ENCODE measurements around the gene CLEC2L.

CLEC2L gene

DNA sequence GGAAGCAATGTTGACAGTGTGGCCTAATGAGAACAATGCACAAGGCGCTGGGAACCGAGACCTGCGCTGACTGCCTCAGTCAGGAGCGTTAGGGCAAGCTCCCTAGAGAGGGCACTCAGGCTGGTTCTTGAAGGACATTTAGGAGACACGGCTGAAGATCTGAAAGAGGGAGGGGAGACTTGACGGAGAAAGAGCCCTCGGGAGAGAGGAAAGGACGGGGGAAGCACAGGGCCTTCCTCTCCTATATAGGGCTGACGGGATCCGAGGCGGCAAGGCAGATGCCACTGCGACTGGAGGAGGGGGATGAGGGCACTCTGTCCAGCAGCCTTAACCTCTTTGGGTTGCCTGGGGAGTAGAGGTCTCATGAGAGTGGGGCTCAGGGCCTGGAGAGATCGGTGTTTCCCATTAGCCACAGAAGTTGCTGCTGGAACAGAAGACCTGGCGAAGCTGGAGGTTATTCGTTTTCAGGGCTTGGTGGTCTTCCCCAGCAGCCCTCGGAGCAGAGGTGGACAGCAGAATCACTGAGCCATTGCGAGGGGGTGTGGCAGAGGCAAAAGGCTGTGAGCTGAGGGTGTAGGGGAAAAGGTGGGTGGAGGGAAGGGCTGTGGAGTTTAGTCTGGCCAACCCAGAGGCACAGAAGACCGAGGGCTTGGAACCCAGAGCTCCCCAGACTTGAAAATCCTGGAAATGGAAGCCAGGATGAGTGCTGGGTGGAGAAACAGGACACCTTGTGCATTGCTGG is 36.0 kb downstream of the CLEC2L start:
- no peak for DNase-seq

DNA sequence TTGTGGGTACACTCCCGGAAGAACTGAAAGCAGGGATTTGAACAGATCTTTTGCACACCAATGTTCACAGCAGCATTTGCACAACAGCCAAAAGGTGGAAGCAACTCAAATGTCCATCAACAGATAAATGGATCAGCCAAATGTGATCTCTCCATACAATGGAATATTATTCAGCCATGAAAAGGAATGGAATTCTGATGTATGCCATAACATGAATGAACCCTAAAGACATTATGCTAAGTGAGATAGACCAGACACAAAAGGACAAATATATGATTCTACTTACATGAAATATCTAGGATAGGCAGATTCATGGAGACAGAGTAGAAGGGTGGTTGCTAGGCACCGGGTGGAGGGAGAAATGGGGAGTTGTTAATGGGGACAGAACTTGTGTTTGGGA is 36.7 kb downstream of the CLEC2L start:
- no peak for DNase-seq

DNA sequence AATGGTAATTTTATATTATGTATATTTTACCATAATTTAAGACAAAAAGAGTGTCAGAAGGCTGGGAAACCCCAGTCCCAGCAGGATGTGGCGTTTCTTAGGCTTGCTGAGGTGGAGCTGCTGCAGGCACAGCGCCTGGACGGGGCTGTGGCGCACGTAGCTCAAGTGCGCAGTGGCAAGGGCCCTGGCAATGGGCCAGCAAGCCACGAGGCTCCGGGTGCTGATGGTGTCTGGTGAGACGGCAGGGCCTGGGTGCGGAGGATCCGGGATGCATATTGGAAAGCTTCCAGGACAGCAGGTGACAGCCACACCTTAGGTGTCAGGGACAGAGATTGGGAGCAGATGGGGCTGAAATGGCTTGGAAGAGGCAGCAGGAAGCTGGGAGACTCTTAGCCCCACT is 37.2 kb downstream of the CLEC2L start:
- peak; percentile 95 for DNase-seq

DNA sequence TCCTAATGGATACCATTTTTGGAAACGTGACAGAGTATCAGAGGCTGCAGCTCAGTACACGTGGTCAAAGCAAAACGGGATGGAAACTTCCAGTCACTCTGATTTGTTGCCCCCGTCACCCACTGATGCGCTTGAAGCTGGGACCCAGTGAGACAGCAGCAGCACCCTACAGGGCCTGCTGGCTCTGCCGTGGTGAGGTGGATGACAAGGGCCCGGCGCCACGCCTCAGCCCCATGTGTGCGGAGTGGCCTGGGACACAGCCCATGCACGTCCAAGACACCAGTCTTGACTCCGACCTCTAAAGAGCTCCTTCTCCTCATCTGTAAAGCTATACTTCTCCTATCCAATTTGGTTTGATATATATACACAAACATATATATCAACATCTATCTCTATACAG is 39.0 kb downstream of the CLEC2L start:
- no peak for DNase-seq

DNA sequence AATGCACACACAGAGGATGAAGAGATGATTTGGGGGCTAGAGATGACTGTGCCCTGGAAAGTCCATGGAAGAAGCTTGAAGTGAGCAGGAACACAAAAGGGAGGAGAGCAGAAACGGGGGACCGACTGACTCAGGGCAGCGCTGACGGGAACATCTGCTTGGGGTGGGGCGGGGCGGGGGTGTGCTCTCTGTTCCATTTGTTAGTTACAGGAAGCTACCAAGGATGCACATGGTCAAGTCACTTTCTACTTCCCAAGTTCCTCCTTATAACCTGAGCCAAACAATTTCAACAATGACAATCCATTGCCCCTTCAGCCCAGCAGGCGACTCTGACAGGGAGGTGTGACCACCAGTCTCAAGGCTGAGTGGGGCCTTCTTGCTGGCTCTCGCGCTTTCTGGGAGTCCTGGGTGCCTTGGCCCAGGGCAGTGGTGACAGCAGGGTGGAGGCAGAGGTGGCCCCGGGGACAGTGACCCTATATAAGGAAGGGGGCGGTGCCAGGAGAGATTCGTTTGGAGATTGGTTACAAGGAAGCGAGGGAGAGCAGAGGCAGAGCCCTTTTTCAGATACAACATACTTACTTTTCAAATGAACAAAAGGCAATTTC is 39.6 kb downstream of the CLEC2L start:
- DNase-seq = no peak

DNA sequence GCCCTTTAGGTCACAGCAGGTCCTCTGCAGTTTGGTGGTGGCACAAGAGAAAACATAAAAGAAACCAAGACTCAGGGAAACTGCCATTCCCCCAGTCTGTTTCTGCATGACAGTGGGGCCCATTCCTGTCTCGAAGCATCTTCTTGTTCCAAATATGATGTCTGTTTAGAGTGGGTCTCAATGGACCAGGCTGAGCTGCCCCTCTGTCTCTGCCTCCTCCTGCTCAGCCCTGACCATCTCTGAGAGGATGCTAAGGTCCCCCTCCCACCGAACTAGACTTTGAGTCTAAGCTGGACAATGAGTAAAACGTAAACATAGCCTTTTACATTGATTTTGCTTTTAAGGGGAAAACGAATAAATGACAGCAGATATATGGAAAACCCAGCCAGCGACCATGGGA is 40.4 kb downstream of the CLEC2L start:
- DNase-seq = no peak

DNA sequence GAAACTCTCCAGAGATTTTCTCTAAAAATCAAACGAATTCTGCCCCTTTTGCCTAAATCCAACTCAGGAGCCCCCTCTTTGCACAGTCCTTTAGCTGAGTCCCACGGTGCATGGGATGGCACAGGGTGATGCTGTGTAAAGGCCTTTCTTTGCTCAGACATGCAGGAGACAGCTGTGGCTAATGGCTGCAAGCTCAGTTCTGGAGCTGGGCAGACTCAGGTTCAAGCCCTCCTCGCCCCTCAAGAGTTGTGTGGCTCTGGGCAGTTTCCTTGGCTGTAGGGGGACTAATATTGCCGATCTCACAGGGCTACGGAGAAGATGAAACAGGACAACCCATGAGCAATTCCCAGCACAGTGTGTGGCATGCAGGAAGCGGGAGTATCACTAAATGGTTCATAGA is 42.6 kb downstream of the CLEC2L start:
- no peak for DNase-seq

DNA sequence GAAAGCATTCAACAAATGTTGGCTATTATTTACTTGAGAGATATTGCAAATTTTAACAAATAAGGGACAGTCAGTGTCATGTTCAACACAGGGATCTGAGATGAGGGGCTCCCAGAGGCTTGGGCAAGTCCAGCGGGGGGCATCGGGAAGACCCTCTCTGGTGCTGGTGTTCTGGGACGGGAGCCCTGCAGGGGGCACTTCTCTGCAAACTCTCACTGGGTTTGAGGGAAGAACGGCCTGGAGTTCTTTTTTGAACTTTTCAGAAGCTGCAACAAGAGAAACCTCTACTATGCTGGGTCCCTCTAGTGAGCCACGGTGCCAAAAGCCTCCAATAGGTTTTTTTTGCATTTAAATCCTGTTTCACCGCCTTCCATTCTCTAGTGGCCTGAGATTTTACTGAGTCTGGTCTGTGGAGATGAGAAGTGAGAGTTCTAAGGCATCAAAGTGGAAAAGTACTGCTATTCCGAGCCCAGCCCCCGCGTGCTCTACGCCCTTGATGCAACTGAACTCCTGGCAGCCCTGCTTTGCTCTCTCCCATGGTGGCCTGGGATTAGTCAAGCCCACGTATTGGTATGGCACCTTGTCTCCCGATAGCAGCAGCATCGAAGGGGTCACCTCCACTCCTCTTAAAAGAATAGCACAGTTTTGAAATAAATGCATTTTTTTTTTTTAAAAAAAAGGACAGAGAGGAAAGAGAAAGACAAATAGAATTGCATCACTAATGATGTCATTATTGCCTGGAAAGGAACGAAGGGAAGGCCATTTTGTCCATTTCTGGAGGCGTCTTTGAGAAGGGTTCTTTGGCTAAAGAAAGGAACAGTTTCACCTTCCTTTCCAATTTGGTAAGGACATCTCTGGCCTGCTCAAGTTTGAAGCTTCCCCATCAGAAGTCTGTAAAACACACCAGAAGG is 43.5 kb downstream of the CLEC2L start:
- DNase-seq = no peak

DNA sequence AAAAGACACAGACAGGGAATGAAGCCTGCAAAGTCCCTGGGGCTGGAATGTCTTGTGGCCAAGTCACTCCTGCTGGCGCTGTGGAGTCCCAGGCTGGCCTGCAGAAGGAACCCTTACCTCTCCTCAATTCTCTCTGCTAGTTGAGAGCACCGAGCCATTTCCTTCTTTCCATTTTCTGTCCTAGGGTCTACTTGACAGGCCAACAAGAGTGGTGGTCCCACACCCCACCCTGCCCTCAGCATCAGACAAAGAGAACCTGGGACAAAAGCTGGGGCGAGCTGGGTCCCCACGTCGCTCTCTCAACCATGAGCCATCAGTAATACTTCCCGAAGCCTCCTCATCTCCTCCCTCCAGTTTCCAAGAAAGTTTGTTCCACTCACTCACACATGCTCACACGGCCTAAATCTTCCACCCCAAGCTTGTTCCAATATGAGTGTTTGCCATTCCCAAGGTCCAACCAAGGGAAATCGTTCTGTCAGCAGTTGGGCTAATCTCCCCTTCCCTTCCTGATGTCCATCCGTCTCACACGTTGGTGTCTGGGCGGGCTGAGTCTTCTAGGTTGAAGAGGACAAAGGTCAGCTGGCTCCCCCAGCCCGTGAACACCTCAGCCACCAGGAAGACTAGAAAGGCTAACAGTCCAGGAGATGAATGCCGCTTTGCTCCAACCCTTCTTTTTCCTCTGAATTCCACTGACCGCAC is 44.3 kb downstream of the CLEC2L start:
- DNase-seq = no peak

DNA sequence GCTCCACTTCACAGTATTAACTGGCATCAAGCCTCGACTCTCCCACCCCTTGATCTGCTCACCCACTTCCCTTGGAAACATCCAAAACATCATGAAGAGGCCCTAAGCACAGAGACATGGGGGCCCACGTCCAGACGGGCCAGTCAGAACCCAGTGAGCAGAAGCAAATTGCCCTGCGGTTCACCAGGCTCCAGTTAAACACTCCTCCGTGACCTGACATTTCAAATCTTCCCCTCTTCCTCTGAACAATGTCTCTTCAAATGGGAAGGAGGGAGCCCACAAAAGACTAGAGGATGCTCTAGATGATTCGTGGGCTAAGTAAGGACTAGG is 44.8 kb downstream of the CLEC2L start:
- no peak for DNase-seq

DNA sequence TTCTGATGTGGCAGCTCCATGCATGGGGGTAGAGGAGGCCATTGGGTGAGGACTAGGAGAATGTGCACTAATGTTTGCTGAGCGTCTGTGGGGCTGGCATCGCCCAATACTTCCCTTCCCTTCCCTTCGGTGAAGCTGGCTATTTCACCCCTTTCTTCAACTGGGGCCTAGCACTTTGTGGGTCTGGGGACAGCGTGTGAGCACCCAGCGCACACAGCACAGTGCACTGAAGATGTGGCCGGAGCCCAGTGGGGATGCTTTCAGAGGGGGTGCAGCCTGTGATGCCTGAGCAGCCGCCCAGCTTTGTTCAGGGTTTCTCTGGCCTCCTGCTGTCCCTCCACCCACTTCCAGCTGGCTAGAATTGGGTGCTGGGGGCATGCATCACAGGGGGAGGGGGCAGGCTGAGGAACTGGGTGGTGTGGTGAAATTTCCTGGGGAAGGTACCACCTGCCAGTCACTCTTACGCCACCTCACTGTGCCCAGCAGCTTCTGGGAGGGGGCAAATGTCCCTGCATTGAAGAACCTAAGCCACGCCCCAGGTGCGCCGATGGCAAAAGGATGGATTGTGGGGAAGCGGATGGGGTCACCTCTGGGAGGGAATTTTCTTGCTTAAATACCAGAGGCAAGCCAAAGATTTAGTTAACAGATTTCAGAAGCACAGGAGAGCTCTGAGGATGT is 45.5 kb downstream of the CLEC2L start:
- no peak for DNase-seq

DNA sequence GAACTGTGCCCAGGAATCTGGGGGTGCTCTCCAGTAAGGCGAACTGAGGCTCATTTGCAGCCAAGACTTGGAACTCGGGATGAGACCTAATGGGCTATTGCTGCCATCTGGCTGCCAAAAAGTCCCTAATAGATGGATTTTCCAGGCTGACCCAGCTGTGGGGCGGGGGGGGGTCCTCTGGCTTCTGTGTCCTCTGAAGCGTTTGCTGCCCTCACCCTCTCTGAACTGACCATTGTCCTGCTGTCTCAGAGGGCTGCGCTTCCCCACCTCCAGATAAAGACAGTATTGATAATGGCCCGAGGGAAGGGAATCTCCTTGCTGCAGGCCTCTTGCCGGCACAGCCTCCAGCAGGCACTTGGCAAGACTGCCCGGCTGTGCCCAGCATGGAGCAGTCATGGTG is 46.6 kb downstream of the CLEC2L start:
- DNase-seq = no peak

DNA sequence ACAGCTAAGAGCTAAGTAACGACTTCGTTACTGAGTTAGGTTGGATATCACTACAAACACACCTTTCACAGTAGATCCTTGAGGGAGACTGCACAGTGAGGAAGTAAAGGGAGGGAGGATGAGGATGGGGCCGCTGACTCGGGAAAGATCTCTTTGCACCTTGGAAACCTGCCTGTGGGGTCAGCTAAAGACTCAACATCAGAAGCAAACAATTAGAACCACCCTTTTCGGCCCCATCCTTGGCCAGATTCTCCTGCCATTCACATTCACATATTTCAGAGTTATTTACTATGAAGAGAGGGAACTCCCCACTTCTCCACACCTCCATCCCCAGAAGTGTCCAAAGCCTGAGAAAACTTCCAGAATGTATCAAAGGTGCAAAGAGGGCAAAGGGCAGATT is 47.1 kb downstream of the CLEC2L start:
- no peak for DNase-seq

DNA sequence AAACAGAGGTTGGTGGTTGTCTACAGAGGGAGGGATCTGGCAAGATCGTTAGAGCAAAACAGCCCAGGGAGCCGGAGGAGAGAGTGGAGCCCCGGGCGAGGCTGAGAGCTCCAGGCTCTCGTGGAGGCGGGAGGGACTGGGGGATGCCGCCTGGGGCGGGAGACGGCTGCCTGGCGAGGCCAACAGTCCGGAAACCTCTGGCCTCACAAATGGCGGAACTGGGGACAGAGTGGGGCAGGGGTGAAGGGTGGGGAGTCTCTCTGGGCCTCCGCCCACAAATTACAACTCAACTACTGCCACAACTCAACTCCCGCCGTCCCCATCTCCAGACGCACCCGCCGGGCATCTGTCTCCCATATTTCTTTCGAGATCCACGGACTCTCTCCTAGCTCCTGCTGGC is 47.7 kb downstream of the CLEC2L start:
- no peak for DNase-seq

DNA sequence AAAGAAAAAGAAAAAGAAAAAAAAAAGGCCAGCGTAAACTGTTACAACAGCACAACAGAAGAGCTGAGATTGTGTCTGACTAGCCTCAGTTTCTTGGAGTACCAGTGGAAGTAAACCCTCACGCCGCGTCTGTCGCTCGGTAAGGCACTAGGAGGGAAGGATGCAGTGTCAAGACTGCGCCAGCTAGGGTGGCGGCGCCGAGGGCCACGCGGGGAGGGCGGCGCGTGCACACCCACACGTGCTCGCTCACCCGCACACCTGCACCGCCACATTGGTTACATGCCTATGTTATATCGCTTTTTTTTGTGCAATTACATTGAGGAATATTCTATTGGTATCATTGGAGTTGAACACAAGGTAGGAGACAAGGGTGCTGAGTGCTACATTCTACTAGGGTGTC is 48.2 kb downstream of the CLEC2L start:
- DNase-seq = no peak

DNA sequence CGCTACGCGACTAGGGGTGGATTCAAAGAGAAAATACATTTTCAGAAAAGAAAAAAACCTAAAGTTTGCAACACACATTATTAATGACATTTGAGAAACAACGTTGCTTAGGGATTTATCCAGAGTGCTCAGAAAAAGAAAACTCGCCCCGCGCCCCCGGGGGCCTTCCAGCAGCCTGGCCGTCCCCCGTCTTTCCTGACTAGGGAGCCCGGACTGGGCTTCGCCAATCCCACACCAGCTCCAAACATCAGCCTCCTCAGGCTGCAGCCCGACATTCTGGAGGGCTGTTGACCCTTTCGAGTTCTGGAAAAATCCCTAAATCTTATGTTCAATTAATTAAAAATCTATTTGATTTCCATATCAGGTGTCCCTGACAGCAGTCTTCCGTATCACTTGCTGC is 48.6 kb downstream of the CLEC2L start:
- no peak for DNase-seq

DNA sequence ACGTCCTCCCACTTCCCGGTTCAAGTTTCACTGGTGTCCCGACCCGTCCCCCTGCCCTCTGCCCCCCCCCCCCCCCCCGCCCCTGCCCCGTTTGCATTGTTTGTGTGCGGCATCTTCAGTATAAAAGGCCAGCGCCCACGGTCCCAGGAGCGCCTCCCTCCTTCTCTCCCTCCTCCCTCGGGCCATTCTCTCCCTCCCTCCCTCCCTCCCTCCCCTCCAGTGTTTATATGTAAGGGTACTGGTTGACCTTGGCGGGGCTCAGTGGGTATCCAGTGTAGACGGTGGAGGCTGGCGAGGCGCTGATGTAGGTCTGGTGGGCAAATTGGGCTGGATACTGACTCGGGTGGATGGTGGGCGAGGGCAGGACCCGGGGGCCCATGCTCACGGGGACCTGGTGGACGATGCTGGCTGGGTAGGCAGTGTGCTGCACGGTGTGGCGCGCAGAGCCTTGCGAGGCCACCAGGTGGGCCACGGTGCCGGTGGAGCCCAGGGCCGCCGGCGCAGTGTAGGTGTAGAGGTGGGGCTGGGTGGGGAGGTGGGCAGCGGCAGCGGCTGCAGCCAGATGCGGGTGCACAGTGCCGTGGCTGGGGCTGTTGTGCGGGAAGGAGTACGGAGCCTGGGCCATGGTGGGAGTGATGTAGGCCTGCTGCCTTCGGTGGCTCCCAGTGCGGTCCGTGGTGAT is 49.4 kb downstream of the CLEC2L start:
- no peak for DNase-seq

DNA sequence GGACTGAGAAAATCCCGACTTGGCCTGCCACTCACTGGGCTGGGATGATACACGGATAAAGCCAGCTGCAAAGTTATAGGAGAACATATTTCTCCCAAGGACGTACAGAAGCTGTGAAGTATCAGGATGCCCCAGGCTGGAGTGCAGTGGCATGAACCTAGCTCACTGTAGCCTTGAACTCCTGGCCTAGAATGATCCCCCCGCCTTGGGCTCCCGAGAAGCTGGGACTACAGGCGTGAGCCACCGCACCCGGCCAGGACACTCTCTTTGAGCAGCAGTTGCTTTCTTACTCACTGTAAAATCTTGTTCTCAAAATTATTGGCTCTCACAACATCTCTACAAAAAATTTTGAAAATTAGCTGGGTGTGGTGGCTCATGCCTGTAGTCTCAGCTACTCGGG is 50.4 kb downstream of the CLEC2L start:
- DNase-seq = no peak

DNA sequence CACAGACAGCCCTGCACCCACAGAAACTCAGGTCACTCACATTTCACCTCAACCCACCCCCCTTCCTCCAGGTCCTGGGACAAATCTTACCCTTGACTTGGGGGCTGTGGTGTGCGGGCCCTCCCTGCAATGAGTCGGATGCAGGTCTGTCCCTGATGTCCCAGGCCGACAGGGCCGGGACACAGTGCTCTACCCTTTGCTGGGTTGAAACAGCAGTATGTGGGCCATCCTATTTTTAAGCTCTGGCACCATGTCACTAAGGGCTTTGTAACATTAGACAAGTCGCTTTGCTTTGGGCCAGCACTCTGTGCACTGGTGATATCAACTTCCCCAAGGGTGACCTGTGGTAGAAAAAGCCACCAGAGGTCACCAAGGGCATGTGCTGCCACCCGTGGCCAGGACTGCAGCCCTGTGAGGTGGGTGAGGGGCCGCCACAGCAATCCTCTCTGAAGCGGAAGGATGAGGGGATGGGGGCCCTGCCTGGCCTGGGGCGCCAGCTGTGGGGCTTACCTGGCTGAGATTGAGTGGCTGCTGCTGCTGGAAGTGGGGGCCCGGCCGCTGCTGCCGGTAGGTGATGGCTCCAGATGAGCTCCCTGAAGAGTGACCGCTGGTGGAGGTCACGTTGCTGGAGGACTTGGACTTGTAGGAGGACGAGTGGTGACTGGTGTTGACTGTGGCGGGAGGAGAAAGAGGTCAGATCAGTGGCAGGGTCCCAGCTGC is 51.3 kb downstream of the CLEC2L start:
- DNase-seq = no peak

DNA sequence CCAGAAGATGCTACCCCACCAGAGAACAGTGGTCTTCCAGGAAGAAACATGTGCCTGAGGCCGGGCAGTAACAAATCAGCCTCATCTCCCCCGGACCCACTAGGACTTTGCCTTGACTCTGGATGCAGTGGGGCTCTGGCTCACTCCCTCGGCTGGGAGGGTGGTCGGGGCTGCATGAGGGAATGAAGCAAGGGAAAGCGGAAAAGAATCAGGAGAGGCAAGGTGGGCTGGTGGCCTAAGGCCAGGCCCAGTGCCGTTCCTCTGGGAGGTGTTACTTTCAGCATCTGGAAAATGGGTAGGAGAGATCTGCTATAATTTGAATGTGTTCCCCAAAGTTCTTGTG is 51.8 kb downstream of the CLEC2L start:
- DNase-seq = no peak

DNA sequence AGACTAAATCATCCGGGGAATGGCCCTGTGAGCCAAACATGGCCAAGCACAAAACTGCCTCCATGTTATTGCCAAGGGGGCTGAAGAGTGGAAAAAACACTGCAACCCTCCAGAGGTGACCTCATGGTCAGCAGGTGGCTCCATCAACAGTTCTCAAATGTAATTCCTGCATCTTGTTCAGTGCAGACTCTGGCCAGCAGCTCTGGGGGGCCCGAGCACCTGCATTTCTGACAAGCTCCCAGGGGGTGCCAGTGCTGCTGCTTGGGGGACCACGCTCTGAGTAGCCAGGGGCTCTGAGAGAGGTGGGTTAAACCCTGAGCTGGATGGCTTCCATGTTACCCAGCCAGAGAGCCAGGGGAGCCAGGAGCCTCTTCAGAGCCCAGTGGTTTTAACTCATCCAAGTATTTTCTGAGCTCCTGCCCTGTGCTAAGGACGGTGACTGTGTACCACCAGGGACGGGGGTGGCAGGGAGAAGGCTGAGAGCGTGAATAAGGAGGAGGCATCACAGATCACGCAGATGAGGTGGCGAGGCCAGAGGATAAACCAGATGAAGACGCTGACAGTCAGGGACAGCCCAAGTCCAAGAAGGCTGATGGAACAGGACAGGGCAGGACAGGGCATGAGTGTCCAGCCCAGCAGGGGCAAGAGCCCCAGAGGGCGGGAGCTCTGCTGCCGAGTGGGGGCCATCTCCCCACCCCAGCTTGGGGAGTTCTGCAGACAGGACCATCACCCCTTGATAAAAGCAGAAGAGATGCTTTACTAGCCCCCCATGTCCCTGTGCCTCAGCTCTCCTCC is 52.9 kb downstream of the CLEC2L start:
- no peak for DNase-seq
